Retinal pigment epithelial cell (primary cell): ENCODE data around the gene SERPINB5.
A peak's percentile ranks its signal among the peaks of the same experiment; 100 is the strongest.

Experiments
- DNase-seq: peaks from one replicate; pipeline ENCODE4 v3.0.0-alpha.2; 2010; ENCODE audit warnings: low read depth
- H3K4me3 ChIP-seq: 2 replicates; pipeline ENCODE4 v1.5.1; 2011; ENCODE audit warnings: mild to moderate bottlenecking, low read length, control low read depth, moderate library complexity
- CTCF ChIP-seq: conservative IDR thresholded peaks from 2 replicates; pipeline ENCODE4 v1.5.1; 2011; ENCODE audit warnings: low read depth, low read length, control low read depth, inconsistent platforms

The SERPINB5 gene

GRCh38 chr18:63505566-63506335 is 29.0 kb downstream of the SERPINB5 start:
- H3K4me3 ChIP-seq: no peak overlapping the region
- DNase-seq: no peak
- peak; percentile 69 for TF ChIP-seq CTCF

GRCh38 chr18:63506336-63506646 is 29.5 kb downstream of the SERPINB5 start:
- no peak for DNase-seq
- H3K4me3 ChIP-seq: no peak overlapping the region
- TF ChIP-seq CTCF: no peak

- DNase-seq: no peak
- H3K4me3 ChIP-seq: no peak overlapping the region
- no peak for TF ChIP-seq CTCF
Observed at GRCh38 chr18:63508596-63508995, 31.8 kb downstream of the SERPINB5 start.

- peak; percentile 87 for TF ChIP-seq CTCF
Observed at GRCh38 chr18:63511285-63511684, 34.5 kb downstream of the SERPINB5 start.

GRCh38 chr18:63514326-63514725 is 37.6 kb downstream of the SERPINB5 start:
- no peak for TF ChIP-seq CTCF
- DNase-seq: no peak

More at GRCh38 chr18:63511285-63511684, 34.5 kb downstream of the SERPINB5 start:
- H3K4me3 ChIP-seq: no peak overlapping the region
- DNase-seq: no peak

GRCh38 chr18:63514888-63515678 is 38.3 kb downstream of the SERPINB5 start:
- no peak for DNase-seq
- no peak for TF ChIP-seq CTCF
- no peak overlapping the region for H3K4me3 ChIP-seq

More at GRCh38 chr18:63514326-63514725, 37.6 kb downstream of the SERPINB5 start:
- no peak overlapping the region for H3K4me3 ChIP-seq

- no peak overlapping the region for H3K4me3 ChIP-seq
- TF ChIP-seq CTCF: no peak
- no peak for DNase-seq
Observed at GRCh38 chr18:63515801-63516200, 39.0 kb downstream of the SERPINB5 start.
